Measurements from ENCODE around the gene GATB.

GATB gene

GRCh38 chr4:151729731-151730559 lies 30.9 kb downstream of the GATB start:
- DNase-seq (ENCODE audit: low spot score) = no peak

DNA sequence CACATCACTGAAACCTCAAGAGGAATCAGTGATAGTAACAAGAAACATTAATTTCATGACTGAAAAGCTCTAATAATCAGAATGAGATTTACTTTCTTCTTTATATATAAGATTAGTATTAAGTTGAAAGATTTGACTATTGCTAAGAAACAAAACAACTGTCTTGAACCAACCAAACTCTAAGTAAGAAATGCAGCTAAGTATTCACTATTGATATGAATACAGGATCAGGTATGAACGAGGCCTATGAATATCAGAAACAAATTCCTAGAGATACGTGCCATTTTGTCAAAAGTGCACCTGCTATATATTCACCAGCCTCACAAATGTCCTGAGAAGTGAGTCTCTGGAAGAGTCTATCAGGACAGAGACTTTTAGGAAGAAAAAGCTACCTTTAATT lies 32.1 kb downstream of the GATB start:
- no peak for DNase-seq (ENCODE audit: low spot score)

DNA sequence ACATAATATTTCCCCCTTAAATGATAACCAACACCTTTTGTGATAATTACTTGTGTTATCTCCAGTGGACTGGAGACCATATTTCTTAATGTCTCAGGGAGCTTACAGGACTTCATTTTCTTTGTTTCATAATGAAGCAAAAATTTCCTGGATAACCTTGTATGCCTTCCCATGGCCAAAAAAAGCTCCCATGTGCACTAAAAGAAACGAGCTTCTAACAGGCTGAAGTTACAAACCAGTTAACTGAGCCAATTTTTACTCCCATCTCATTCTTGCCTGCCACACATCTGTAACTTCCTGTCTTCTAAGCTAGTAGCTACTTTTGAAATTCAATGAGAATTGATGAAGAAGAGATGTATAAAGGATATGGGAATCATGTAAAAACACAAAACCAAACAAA lies 32.8 kb downstream of the GATB start:
- DNase-seq (ENCODE audit: low spot score) = no peak

DNA sequence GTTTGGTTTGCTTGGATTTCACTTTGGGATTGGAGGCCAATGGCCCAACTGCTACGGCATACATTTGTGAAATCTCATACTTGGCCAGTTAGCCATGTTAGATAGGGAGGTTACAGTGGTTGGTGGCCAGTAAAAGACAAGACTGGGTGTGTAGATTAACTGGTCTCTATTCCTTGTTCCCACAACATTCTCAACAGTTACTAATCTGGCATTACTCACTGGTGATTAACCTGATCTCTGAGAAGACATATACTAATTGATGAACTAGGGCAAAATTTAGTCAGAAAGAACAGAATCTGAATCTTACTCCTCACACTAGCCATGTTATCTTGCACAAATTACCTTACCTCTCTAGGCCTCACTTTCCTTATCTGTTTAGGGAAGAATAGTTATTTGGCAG lies 33.4 kb downstream of the GATB start:
- DNase-seq (ENCODE audit: low spot score) = peak; percentile 45

DNA sequence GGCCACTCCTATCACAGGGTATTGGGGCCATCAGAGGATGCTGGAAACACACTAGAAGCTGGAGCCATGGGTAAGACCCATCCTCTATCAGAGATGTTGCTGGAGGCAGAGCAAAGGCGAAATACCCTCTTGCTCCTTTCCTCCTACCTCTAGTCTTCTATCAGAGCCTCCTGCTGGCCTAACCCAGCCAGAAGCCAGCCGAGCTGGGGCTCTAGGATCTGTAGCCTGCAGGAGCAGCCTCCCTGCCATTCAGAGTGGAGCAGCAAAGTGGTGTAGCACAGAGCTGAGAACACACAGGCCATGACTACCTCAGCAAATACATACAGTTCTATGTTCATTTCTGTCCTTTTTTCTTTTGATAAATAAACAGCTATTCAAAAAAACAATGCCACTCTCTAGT lies 35.7 kb downstream of the GATB start:
- DNase-seq (ENCODE audit: low spot score) = no peak

GRCh38 chr4:151721916-151722315 lies 38.9 kb downstream of the GATB start:
- no peak for DNase-seq (ENCODE audit: low spot score)

DNA sequence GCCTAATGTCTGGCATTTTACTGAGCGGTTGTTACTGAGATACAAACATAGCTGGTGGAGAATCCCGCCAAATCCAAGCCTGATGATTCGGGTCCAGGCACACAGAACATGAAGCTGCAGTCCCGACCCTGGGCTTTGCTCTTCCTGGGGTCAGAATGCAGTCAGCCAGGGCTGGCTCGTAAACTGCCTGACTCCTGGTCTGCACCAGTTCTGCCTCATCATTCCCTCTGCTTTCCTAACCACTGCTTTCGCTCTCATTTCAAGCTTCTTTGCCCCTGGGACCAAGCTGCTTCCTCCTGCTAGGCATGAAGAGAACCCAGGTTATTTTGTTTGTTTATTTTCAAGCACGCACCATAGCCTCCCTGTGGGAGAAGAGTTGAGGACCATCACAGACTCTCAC lies 39.3 kb downstream of the GATB start:
- no peak for DNase-seq (ENCODE audit: low spot score)

DNA sequence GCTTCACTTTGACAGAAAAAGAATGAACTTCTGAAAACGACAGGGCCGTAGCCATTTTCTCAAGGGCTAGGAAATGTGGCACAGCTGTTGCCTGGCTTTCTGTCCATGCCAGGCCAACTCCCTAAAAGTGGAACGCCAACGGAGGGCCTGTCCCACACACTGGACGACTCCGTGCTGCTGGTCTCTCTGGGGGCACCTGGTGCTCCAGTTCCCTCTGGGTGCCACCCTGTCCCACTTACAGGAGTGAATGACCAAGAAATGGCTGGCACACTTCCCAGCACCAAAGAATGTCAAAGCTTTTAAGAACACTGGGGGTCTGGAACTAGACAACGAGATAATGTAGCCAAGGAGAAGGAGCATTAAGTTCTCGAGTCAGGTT lies 40.9 kb downstream of the GATB start:
- no peak for DNase-seq (ENCODE audit: low spot score)

GRCh38 chr4:151718984-151719955 lies 41.5 kb downstream of the GATB start:
- no peak for DNase-seq (ENCODE audit: low spot score)

- no peak for DNase-seq (ENCODE audit: low spot score)
Measured at GRCh38 chr4:151717909-151718628, 42.7 kb downstream of the GATB start.

DNA sequence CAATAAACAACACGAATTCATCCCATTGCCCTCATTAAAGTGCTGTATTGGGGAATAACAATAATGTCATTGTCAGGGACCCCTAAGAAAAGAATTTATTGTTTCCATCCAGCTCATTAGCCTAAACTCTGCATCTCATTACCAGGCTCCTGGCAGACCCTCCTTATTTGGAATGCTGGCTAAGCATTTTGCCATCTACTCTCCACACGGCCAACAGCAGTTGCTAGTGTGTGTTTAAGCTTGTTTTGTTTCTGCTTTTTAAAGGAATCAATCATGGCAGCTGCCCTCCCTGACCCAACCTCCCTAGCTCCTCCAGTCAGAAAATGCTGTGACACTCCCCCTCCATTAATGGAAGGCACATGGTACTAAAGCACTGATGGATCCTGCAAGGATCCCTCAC lies 43.5 kb downstream of the GATB start:
- DNase-seq (ENCODE audit: low spot score) = no peak

- no peak for DNase-seq (ENCODE audit: low spot score)
Measured at GRCh38 chr4:151716324-151716723, 44.5 kb downstream of the GATB start.

DNA sequence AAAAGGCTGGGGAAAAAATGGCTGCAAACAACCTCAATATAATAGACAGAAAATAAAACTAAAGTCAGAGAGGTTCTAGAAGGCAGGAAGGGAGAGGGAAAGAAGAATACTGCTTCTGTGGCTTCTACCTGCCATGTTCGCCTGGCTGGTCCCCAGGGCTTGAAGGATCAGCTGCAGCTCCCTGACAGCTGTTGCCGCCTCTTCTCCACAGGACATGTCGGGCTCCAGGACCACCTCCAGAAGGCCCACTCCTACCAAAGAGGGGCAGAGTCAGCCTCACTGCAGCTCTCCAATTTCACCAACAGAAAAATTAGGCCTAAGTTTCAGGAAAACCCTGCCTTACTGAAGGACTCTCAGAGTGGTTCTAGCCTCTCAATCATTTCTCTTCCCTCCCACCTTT lies 44.9 kb downstream of the GATB start:
- no peak for DNase-seq (ENCODE audit: low spot score)

GRCh38 chr4:151712777-151713176 lies 48.0 kb downstream of the GATB start:
- no peak for DNase-seq (ENCODE audit: low spot score)

DNA sequence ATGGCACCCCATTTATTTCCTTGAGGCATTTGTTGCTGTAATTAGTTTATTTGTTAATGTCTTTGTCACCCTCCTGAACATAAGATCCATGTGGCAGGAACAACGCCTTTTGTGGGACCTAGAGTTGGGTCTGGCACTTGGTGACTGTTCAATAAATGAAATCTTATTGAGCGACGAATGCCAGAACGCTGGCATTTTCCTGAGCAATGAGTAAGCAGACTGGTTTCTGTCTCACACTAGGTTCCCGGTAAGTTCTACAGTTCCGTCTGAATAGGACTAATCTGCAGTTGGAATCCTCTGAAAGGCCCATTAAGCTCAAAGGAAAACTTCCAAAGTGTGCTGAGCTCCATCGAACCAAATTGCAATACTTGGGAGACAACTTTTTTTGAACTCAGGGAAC lies 49.2 kb downstream of the GATB start:
- DNase-seq (ENCODE audit: low spot score) = no peak

DNA sequence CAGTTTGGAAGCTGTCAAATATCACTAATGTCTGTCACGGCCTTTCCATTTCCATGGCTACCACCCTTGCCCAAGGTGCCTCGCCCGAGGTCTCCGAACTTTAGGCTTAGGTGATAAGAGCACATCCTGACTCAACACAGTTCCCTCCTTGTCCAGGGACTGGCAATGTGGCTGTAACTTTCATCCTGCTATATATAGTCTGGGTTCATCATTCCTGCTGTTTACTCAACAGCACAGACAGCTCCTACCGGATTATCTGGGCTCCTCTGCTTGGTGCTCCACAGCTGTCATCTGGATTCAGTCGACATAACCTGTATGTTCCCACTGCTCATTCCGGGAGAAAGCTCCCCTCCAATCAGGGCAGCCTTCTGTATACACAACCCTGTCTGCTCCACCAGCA lies 51.2 kb downstream of the GATB start:
- no peak for DNase-seq (ENCODE audit: low spot score)

GRCh38 chr4:151709071-151709470 lies 51.7 kb downstream of the GATB start:
- no peak for DNase-seq (ENCODE audit: low spot score)

- DNase-seq (ENCODE audit: low spot score) = no peak
Measured at GRCh38 chr4:151708100-151708499, 52.7 kb downstream of the GATB start.

GRCh38 chr4:151703401-151703800 lies 57.4 kb downstream of the GATB start:
- no peak for DNase-seq (ENCODE audit: low spot score)

GRCh38 chr4:151702256-151702655 lies 58.6 kb downstream of the GATB start:
- no peak for DNase-seq (ENCODE audit: low spot score)

GRCh38 chr4:151700566-151701316 lies 60.1 kb downstream of the GATB start:
- no peak for DNase-seq (ENCODE audit: low spot score)

GRCh38 chr4:151698213-151698612 lies 62.6 kb downstream of the GATB start:
- DNase-seq (ENCODE audit: low spot score) = no peak
